B cell (primary cell): Measurements from ENCODE around the gene PLCB1.

ENCODE experiments used
- CTCF ChIP-seq: fragments of 200-600 bp; IDR thresholded peaks from one replicate; pipeline ENCODE4 v1.8.0; 2022; ENCODE audit warnings: antibody characterized with exemption, mild to moderate bottlenecking
- EZH2 ChIP-seq: IDR thresholded peaks from 2 replicates; pipeline ENCODE4 v1.6.1; 2012; ENCODE audit warnings: borderline replicate concordance, low read depth, mild to moderate bottlenecking, moderate library complexity, low read length; ENCODE audit not compliant: insufficient read depth, poor library complexity, severe bottlenecking

DNA sequence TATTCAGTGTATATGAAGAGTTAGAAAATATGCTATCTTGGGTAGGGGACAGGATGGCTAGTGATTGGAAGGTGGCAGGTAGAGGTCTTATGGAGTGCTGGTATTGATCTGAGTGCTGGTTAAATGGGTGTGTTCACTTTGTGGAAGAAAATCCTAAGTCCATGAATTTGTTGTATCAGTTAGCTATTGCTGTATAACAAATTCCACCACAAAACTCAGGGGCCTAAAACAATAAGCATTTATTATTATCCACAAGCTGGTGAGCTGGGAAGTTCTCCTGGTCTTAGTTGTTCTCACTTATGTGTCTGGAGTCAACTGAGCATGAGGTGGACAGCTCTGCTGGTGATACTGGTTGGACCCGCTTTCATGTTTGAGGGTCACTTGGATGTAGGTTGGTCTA lies 724.6 kb downstream of the PLCB1 start:
- no peak for TF ChIP-seq EZH2
- TF ChIP-seq CTCF, result no peak
